PC-3 (cell line): ENCODE data around the gene WDR81. TPM values are rescaled to one million over a fixed set of nuclear protein-coding genes. Genes with fewer than 3 reads are reported as not detected.
"Not testable (repeated sequence)": the region's sequence is repeated elsewhere in the genome, so short reads cannot be mapped to it uniquely, and the experiment has no call there.

Experiments used
- ATAC-seq: fragments of 200-7000 bp; cut with Tn5 transposase; 2 replicates; pipeline ENCODE4 v1.9.1; 2020; ENCODE audit warnings: mild to moderate bottlenecking, moderate library complexity
- BruUV-seq: library from RNA; stranded (reverse); fragments of 400-500 nt; replicated peaks from 2 replicates; lab custom pipeline; 2021; lab: Mats Ljungman, UMichigan
- CTCF ChIA-PET: fragments of 300-600 bp; sonication (Branson Sonifier 250); formaldehyde crosslinking; loops from one replicate; lab custom pipeline; 2022; ENCODE audit warnings: antibody characterized with exemption; lab: Charles Lee
- POLR2A ChIA-PET: fragments of 300-600 bp; sonication (Branson Sonifier 250); formaldehyde crosslinking; loops from one replicate; lab custom pipeline; 2022; ENCODE audit warnings: antibody characterized with exemption; ENCODE audit not compliant: unreplicated experiment; lab: Charles Lee
- DNase-seq: peaks from one replicate; pipeline ENCODE4 v3.0.0-alpha.2; 2015
- H2AFZ ChIP-seq: fragments of 300-600 bp; sonication (generic); 2 replicates; pipeline ENCODE4 v1.6.0; 2016; ENCODE audit warnings: antibody characterized with exemption, low read length
- H3F3A ChIP-seq: fragments of 300-600 bp; sonication (generic); one replicate; pipeline ENCODE4 v1.6.0; 2017; ENCODE audit warnings: antibody characterized with exemption, low read length, control low read depth, mild to moderate bottlenecking; ENCODE audit not compliant: unreplicated experiment
- H3K27ac ChIP-seq: fragments of 300-600 bp; sonication (generic); 2 replicates; pipeline ENCODE4 v1.5.1; 2016; ENCODE audit warnings: mild to moderate bottlenecking, low read length
- H3K27me3 ChIP-seq: fragments of 300-600 bp; sonication (generic); 2 replicates; pipeline ENCODE4 v1.6.1; 2016; ENCODE audit warnings: low read length, mixed read lengths
- H3K36me3 ChIP-seq: fragments of 300-600 bp; sonication (generic); 2 replicates; pipeline ENCODE4 v1.6.1; 2016; ENCODE audit warnings: low read depth, mixed run types, low read length, mixed read lengths
- H3K4me1 ChIP-seq: fragments of 300-600 bp; sonication (generic); 2 replicates; pipeline ENCODE4 v1.5.1; 2016; ENCODE audit warnings: low read length; ENCODE audit not compliant: insufficient read depth
- H3K4me2 ChIP-seq: fragments of 300-600 bp; sonication (generic); 2 replicates; pipeline ENCODE4 v1.6.0; 2016; ENCODE audit warnings: low read length
- H3K4me3 ChIP-seq: fragments of 300-600 bp; sonication (generic); 2 replicates; pipeline ENCODE4 v1.5.1; 2016; ENCODE audit warnings: mild to moderate bottlenecking, low read length, mixed read lengths
- H3K79me2 ChIP-seq: fragments of 300-600 bp; sonication (generic); 2 replicates; pipeline ENCODE4 v1.6.1; 2017; ENCODE audit warnings: low read length, mixed read lengths
- H3K9ac ChIP-seq: fragments of 300-600 bp; sonication (generic); 2 replicates; pipeline ENCODE4 v1.6.0; 2016; ENCODE audit warnings: mild to moderate bottlenecking, low read length
- H3K9me2 ChIP-seq: fragments of 300-600 bp; sonication (generic); replicated peaks from 2 replicates; pipeline ENCODE4 v1.6.1; 2016; ENCODE audit warnings: mixed run types, low read length, mixed read lengths
- H3K9me3 ChIP-seq: fragments of 300-600 bp; sonication (generic); 2 replicates; pipeline ENCODE4 v1.6.1; 2016; ENCODE audit warnings: low read length, mixed read lengths
- H4K20me1 ChIP-seq: fragments of 300-600 bp; sonication (generic); 2 replicates; pipeline ENCODE4 v1.6.1; 2016; ENCODE audit warnings: low read length, mixed read lengths
- CTCF ChIP-seq: fragments of 300-600 bp; sonication (generic); conservative IDR thresholded peaks from 2 replicates; pipeline ENCODE4 v1.5.1; 2017; ENCODE audit warnings: antibody characterized with exemption, low read depth, mild to moderate bottlenecking, low read length
- EZH2 ChIP-seq: fragments of 300-600 bp; sonication (generic); IDR thresholded peaks from one replicate; pipeline ENCODE4 v1.6.1; 2017; ENCODE audit warnings: antibody characterized with exemption, mild to moderate bottlenecking, low read length; ENCODE audit not compliant: unreplicated experiment
- EZH2phosphoT487 ChIP-seq: fragments of 300-600 bp; sonication (generic); IDR thresholded peaks from 2 replicates; pipeline ENCODE4 v1.6.1; 2018; ENCODE audit warnings: mild to moderate bottlenecking, antibody characterized with exemption, low read length, borderline replicate concordance
- intact Hi-C: fragments of 100-400 bp; cut with micrococcal nuclease; formaldehyde crosslinking; loops from 2 replicates; pipeline ENCODE4 v1.9.0; 2023
- total RNA-seq: library from RNA; depleted of rRNA; stranded (reverse); fragments of >200 nt; gene quantifications from 2 replicates; pipeline ENCODE4 v1.2.3, GENCODE V29; 2014

The WDR81 gene
- total RNA-seq, 1 experiment from 2014 or later: 14.6 TPM

GRCh38 chr17:1773000-1773695, 48.6 kb downstream of the WDR81 start:
- BruUV-seq, H2AFZ ChIP-seq, H3K9ac ChIP-seq, intact Hi-C loops, H3K4me2 ChIP-seq, H3K79me2 ChIP-seq, H3K4me3 ChIP-seq, POLR2A ChIA-PET, H3K36me3 ChIP-seq, ATAC-seq, CTCF ChIA-PET, H3K27ac ChIP-seq, H3K9me2 ChIP-seq, H4K20me1 ChIP-seq, H3K4me1 ChIP-seq, H3F3A ChIP-seq, H3K9me3 ChIP-seq, DNase-seq, H3K27me3 ChIP-seq: not testable (repeated sequence)

GRCh38 chr17:1773696-1774181, 49.2 kb downstream of the WDR81 start:
- ChIA-PET CTCF (no interaction called here), POLR2A (no interaction called here)
- intact Hi-C loops: no loop called here
- DNase-seq: no peak
- no peak overlapping the region for H2AFZ ChIP-seq
- H3K9me2 ChIP-seq: no peaks in the 10 kb centered on the region
- H3K9ac ChIP-seq: no peak overlapping the region
- no peaks in the 10 kb centered on the region for H3K9me3 ChIP-seq
- BruUV-seq: no TSS peak
- no peak overlapping the region for H3K27ac ChIP-seq
- no peaks in the 10 kb centered on the region for H3K79me2 ChIP-seq
- ATAC-seq: no peak
- H4K20me1 ChIP-seq: no peaks in the 10 kb centered on the region
- no peaks in the 10 kb centered on the region for H3K4me1 ChIP-seq
- H3F3A ChIP-seq: no peaks in the 10 kb centered on the region
- TF ChIP-seq EZH2phosphoT487 (no peak), CTCF (no peak), EZH2 (no peak)
- H3K27me3 ChIP-seq: no peaks in the 10 kb centered on the region
- H3K4me3 ChIP-seq: no peak overlapping the region
- no peaks in the 10 kb centered on the region for H3K36me3 ChIP-seq
- H3K4me2 ChIP-seq: no peak overlapping the region

- TF ChIP-seq EZH2phosphoT487: no peak
- TF ChIP-seq CTCF: no peak
- TF ChIP-seq EZH2: no peak
- Histone ChIP-seq H3K9me2 (no peaks in the 10 kb centered on the region), H3K27ac (no peak overlapping the region), H3K4me1 (peaks cover 4% of the 10 kb centered on the region), H3K36me3 (no peaks in the 10 kb centered on the region), H3K9me3 (no peaks in the 10 kb centered on the region), H3K4me2 (no peak overlapping the region), H3K4me3 (no peak overlapping the region), H3K9ac (no peak overlapping the region), H3K79me2 (no peaks in the 10 kb centered on the region), H2AFZ (no peak overlapping the region), H4K20me1 (no peaks in the 10 kb centered on the region), H3K27me3 (no peaks in the 10 kb centered on the region), H3F3A (no peaks in the 10 kb centered on the region)
- intact Hi-C loops: no loop called here
- no peak for ATAC-seq
- CTCF ChIA-PET: no interaction called here
- DNase-seq: no peak
- no TSS peak for BruUV-seq
- POLR2A ChIA-PET: no interaction called here
Observed at GRCh38 chr17:1774390-1775176, 50.1 kb downstream of the WDR81 start.
